Progenitor cell of endocrine pancreas (in vitro differentiated cells): ENCODE data around the gene TPT1. TPM values are rescaled to one million over a fixed set of nuclear protein-coding genes. Genes with fewer than 3 reads are reported as not detected.
"Not testable (repeated sequence)": the region's sequence is repeated elsewhere in the genome, so short reads cannot be mapped to it uniquely, and the experiment has no call there.

ENCODE experiments used
- DNase-seq: peaks from one replicate; pipeline ENCODE4 v3.0.0; 2021; ENCODE audit warnings: low spot score; ENCODE audit not compliant: unreplicated experiment
- H3K27ac Mint-ChIP-seq: 2 replicates; pipeline ENCODE4 v1.8.0; 2021; ENCODE audit warnings: mild to moderate bottlenecking, moderate library complexity, mixed read lengths
- H3K27me3 Mint-ChIP-seq: 2 replicates; pipeline ENCODE4 v1.8.0; 2021; ENCODE audit warnings: mixed read lengths
- H3K36me3 Mint-ChIP-seq: 2 replicates; pipeline ENCODE4 v1.8.0; 2022; ENCODE audit warnings: mixed read lengths; ENCODE audit not compliant: insufficient read depth
- H3K4me1 Mint-ChIP-seq: 2 replicates; pipeline ENCODE4 v1.8.0; 2021; ENCODE audit warnings: low read depth, mixed read lengths
- H3K4me3 Mint-ChIP-seq: 2 replicates; pipeline ENCODE4 v1.8.0; 2021; ENCODE audit warnings: low read depth, mild to moderate bottlenecking, moderate library complexity, mixed read lengths
- H3K9me3 Mint-ChIP-seq: 2 replicates; pipeline ENCODE4 v1.8.0; 2021; ENCODE audit warnings: low read depth, mixed read lengths
- CTCF ChIP-seq: fragments of 200-600 bp; sonication (generic); IDR thresholded peaks from one replicate; pipeline ENCODE4 v1.5.0; 2021; ENCODE audit warnings: antibody characterized with exemption, mild to moderate bottlenecking; ENCODE audit not compliant: unreplicated experiment
- total RNA-seq: library from RNA; stranded (reverse); gene quantifications from 2 replicates; pipeline ENCODE4 v1.2.1, GENCODE V29; 2021

Gene TPT1
- total RNA-seq, 1 donor from 2014 or later: 3,243 TPM

DNA sequence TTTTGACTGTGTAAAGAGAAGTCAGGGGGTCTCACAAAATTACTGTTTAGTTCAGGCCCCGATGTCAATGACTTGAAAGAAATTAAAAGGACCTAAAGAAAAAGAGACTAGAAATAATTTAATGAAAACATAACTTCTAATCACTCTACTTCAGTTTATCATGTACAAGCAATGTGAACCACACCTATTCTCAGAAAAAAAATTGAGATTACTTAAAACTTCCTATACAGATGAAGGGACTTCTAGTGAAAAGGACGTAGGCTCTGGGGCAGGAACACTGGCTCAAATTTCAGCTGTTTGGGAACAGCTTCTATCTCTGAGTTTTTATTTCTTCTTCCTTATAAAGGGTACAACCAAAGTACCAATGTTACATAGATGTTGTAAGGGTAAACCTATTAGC is 38.0 kb downstream of the TPT1 start:
- H3K27me3 Mint-ChIP-seq: peaks cover 7% of the 10 kb centered on the region
- no peak for DNase-seq
- no peak overlapping the region for H3K4me3 Mint-ChIP-seq
- no peak for TF ChIP-seq CTCF
- no peaks in the 10 kb centered on the region for H3K9me3 Mint-ChIP-seq
- H3K4me1 Mint-ChIP-seq: peaks cover 6% of the 10 kb centered on the region
- no peaks in the 10 kb centered on the region for H3K36me3 Mint-ChIP-seq
- H3K27ac Mint-ChIP-seq: no peak overlapping the region

DNA sequence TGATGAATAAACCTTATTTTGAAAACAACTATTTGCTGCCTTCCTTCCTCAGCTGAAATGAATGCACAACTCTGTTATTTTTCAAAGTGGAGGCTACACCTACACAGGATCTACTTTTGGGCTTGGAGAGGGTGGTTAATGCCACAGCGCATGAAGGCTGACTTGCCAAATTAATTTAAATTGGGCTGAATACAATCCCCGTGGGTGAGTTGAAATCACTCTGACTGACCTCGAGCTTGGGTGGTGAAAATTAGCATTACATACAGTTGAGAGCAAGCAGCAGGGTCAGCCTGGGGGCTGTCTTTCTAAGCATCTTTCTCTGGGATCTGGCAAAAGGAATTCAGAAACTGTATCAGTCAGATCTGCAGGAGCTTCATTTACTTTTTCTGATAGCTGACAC is 38.5 kb downstream of the TPT1 start:
- no peak for DNase-seq
- Mint-ChIP-seq H3K4me3 (no peak overlapping the region), H3K9me3 (no peaks in the 10 kb centered on the region), H3K27ac (no peak overlapping the region), H3K4me1 (peaks cover 6% of the 10 kb centered on the region), H3K27me3 (peaks cover 7% of the 10 kb centered on the region), H3K36me3 (no peaks in the 10 kb centered on the region)
- no peak for TF ChIP-seq CTCF

DNA sequence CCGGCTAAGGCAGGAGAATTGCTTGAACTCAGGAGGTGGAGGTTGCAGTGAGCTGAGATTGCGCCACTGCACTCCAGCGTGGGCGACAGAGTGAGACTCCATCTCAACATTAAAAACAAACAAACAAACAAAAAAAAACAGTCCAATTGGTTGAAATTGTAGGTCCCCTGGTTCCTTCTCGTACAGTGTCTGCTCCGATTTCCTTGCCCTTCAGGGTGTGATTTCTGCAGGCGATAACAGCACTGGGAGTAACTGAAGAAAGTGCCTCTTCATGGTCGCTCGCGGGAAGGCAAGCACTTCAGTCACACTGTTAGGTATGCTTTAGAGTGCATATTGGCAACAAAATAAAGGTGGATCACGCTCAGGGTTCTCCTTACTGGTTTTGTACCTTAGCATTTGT is 39.7 kb downstream of the TPT1 start:
- Mint-ChIP-seq H3K27me3 (peaks cover 7% of the 10 kb centered on the region), H3K36me3 (no peaks in the 10 kb centered on the region), H3K27ac (no peak overlapping the region), H3K9me3 (no peaks in the 10 kb centered on the region), H3K4me3 (no peak overlapping the region), H3K4me1 (peaks cover 6% of the 10 kb centered on the region)
- DNase-seq: no peak
- no peak for TF ChIP-seq CTCF

DNA sequence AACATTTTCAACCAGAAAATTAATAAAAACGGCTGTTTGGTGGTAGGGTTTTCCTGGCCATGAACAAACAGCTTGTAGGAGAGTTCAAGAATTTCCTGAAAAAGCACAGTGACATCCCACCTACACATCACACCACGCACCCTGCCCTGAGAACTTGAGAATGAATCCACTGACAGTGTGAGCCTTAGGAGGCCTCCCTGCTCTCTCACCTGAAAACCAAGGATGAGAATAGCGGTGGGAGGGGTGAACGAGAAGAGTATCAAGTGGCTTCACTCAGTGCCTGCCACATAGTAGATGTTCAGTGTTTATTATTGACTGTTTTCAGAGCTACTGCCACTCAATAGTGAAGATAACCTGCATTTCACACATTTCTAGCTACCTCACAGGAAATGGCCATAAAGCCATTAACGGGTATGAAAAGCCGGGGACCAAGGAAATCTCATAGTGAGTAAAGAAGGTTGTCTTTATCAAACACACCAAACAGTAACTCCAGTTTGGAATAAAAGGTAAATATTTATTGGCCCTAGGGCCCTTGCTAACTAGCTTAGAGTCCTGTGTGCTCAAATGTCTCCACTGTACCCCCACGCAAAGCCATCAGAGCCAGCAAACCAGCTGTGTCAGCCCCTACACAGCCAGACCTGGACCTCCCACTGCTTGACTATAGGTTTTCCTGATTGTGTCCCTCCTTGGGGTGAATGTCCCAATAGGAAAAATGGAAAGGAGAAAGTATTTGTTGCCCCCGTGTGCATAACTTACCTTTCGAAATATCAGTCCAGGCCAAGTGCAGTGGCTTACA is 40.6 kb downstream of the TPT1 start:
- DNase-seq: no peak
- Mint-ChIP-seq H3K4me1 (peaks cover 6% of the 10 kb centered on the region), H3K27me3 (peaks cover 7% of the 10 kb centered on the region), H3K4me3 (no peak overlapping the region), H3K36me3 (no peaks in the 10 kb centered on the region), H3K9me3 (no peaks in the 10 kb centered on the region), H3K27ac (no peak overlapping the region)
- no peak for TF ChIP-seq CTCF

DNA sequence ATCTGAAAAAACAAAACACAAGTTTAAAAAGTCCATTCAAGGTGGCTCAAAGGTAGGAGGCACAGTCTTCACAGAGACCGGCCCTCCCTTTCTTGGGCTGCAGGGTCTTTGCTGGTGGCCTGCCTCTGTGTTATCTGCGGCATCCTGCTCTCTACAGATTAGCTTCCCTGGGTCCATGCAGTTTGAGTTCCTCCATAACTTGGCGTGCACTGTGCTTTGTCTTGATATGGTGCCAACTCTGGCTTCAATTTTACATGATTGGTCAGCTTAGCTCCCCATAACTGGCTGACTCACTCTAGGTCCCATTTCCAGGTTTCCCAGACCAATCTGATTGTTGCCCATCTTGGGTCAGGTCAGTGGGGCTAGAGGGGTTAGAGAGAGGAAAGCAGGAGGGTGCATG is 41.8 kb downstream of the TPT1 start:
- H3K4me1 Mint-ChIP-seq: peaks cover 6% of the 10 kb centered on the region
- no peaks in the 10 kb centered on the region for H3K36me3 Mint-ChIP-seq
- peaks cover 7% of the 10 kb centered on the region for H3K27me3 Mint-ChIP-seq
- H3K9me3 Mint-ChIP-seq: no peaks in the 10 kb centered on the region
- no peak overlapping the region for H3K4me3 Mint-ChIP-seq
- no peak overlapping the region for H3K27ac Mint-ChIP-seq
- TF ChIP-seq CTCF: no peak
- DNase-seq: no peak

DNA sequence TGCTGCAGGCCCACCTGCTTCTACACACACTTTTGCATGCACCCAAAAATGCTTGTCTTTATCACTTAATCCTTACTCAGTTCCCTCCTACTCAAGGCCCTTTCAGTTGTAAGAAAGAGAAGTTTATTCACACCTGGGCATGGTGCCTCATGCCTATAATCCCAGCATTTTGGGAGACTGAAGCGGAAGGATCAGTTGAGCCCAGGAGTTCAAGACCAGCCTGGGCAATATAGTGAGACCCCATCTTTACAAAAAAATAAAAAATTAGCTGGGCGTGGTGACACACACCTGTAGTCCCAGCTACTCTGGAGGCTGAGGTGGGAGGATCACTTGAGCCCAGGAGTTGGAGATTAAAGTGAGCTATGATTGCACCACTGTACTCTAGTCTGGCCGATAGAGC is 42.4 kb downstream of the TPT1 start:
- H3K4me3 Mint-ChIP-seq, H3K27ac Mint-ChIP-seq, H3K36me3 Mint-ChIP-seq, DNase-seq, H3K9me3 Mint-ChIP-seq, H3K4me1 Mint-ChIP-seq, H3K27me3 Mint-ChIP-seq: not testable (repeated sequence)
